SU-DHL-6 (cell line): Measurements from ENCODE around the gene RUVBL2.

Experiments
- H2AFZ ChIP-seq: fragments of 200-600 bp; sonication (generic); 2 replicates; pipeline ENCODE4 v1.6.1; 2014; ENCODE audit warnings: low read depth, mild to moderate bottlenecking, moderate library complexity, mixed read lengths, antibody characterized with exemption, low read length; ENCODE audit not compliant: severe bottlenecking
- H3F3A ChIP-seq: fragments of 200-600 bp; shearing (Covaris generic); 2 replicates; pipeline ENCODE4 v1.6.0; 2016; ENCODE audit warnings: antibody characterized with exemption, mild to moderate bottlenecking; ENCODE audit not compliant: insufficient read depth
- H3K27ac ChIP-seq: fragments of 200-600 bp; sonication (generic); 2 replicates; pipeline ENCODE4 v1.5.1; 2016; ENCODE audit warnings: low read depth, mild to moderate bottlenecking, low read length, moderate library complexity, mixed read lengths
- H3K27me3 ChIP-seq: fragments of 200-600 bp; sonication (generic), shearing (Covaris generic); 2 replicates; pipeline ENCODE4 v1.6.0; 2014; ENCODE audit warnings: mild to moderate bottlenecking, low read length
- H3K36me3 ChIP-seq: fragments of 200-600 bp; sonication (generic); 2 replicates; pipeline ENCODE4 v1.6.1; 2014; ENCODE audit warnings: mild to moderate bottlenecking, low read length, mixed read lengths
- H3K4me2 ChIP-seq: fragments of 300-600, 200-600 bp; shearing (Covaris generic), sonication (generic); 2 replicates; pipeline ENCODE4 v1.6.0; 2014; ENCODE audit warnings: low read length, low read depth, mild to moderate bottlenecking; ENCODE audit not compliant: poor library complexity, severe bottlenecking
- H3K4me3 ChIP-seq: fragments of 200-600 bp; sonication (generic); 2 replicates; pipeline ENCODE4 v1.5.1; 2014; ENCODE audit warnings: antibody characterized with exemption, low read length, mild to moderate bottlenecking, mixed read lengths; ENCODE audit not compliant: insufficient read depth, poor library complexity, severe bottlenecking
- H3K79me2 ChIP-seq: fragments of 200-600 bp; sonication (generic); 2 replicates; pipeline ENCODE4 v1.6.1; 2014; ENCODE audit warnings: mild to moderate bottlenecking, low read length, moderate library complexity; ENCODE audit not compliant: insufficient read depth
- H3K9ac ChIP-seq: fragments of 200-600 bp; sonication (generic); 2 replicates; pipeline ENCODE4 v1.7.0; 2014; ENCODE audit warnings: mild to moderate bottlenecking, low read length
- H3K9me2 ChIP-seq: fragments of 200-600 bp; sonication (generic); replicated peaks from 2 replicates; pipeline ENCODE4 v1.6.1; 2014; ENCODE audit warnings: low read length; ENCODE audit not compliant: insufficient read depth
- H3K9me3 ChIP-seq: fragments of 200-600 bp; sonication (generic); 2 replicates; pipeline ENCODE4 v1.6.1; 2014; ENCODE audit warnings: low read length, mixed read lengths; ENCODE audit not compliant: insufficient read depth
- H4K20me1 ChIP-seq: fragments of 200-600 bp; sonication (generic); 2 replicates; pipeline ENCODE4 v1.6.1; 2014; ENCODE audit warnings: low read depth, mild to moderate bottlenecking, antibody characterized with exemption, low read length, moderate library complexity, mixed read lengths
- EZH2phosphoT487 ChIP-seq: fragments of 200-600 bp; sonication (generic), shearing (Covaris generic); conservative IDR thresholded peaks from 2 replicates; pipeline ENCODE4 v1.6.1; 2018; ENCODE audit warnings: mild to moderate bottlenecking, antibody characterized with exemption, low read length, moderate library complexity, mixed read lengths
- TF ChIP-seq, protein P1 (sequence below): fragments of 200-600 bp; sonication (generic); IDR thresholded peaks from one replicate; pipeline ENCODE4 v1.5.1; 2017; ENCODE audit warnings: antibody characterized with exemption, mild to moderate bottlenecking, low read length, moderate library complexity; ENCODE audit not compliant: insufficient read depth, poor library complexity, severe bottlenecking

RUVBL2 gene

DNA sequence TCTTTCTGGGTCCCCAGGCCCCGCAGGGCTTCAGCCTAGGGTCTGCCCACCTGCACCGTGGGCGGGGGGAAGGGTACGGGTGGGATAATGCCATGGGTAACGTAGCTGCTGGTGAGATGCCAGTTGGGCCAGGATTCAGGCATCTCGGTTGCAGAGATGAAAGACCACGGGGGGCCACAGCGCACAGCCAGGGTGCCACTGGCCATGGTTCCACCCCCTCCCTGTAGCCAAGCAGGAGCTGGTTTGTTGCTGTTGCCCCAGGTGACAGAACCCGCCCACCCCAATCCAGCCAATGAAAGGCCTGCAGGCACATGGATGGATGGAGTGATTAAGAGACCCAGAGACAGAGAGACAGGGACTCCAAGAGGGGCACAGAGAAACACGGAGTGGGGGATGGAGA, 64.9 kb downstream of the RUVBL2 start:
- no peak overlapping the region for H2AFZ ChIP-seq
- H3K79me2 ChIP-seq: no peaks in the 10 kb centered on the region
- no peak overlapping the region for H3K9ac ChIP-seq
- no peak overlapping the region for H3K27ac ChIP-seq
- H3K4me3 ChIP-seq: no peak overlapping the region
- H3K9me3 ChIP-seq: no peaks in the 10 kb centered on the region
- H3K36me3 ChIP-seq: no peaks in the 10 kb centered on the region
- H3K27me3 ChIP-seq: no peaks in the 10 kb centered on the region
- no peaks in the 10 kb centered on the region for H3K9me2 ChIP-seq
- TF ChIP-seq EZH2phosphoT487: no peak
- TF ChIP-seq, protein P1, sequence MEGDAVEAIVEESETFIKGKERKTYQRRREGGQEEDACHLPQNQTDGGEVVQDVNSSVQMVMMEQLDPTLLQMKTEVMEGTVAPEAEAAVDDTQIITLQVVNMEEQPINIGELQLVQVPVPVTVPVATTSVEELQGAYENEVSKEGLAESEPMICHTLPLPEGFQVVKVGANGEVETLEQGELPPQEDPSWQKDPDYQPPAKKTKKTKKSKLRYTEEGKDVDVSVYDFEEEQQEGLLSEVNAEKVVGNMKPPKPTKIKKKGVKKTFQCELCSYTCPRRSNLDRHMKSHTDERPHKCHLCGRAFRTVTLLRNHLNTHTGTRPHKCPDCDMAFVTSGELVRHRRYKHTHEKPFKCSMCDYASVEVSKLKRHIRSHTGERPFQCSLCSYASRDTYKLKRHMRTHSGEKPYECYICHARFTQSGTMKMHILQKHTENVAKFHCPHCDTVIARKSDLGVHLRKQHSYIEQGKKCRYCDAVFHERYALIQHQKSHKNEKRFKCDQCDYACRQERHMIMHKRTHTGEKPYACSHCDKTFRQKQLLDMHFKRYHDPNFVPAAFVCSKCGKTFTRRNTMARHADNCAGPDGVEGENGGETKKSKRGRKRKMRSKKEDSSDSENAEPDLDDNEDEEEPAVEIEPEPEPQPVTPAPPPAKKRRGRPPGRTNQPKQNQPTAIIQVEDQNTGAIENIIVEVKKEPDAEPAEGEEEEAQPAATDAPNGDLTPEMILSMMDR: no peak
- no peak overlapping the region for H3K4me2 ChIP-seq
- H3F3A ChIP-seq: no peaks in the 10 kb centered on the region
- H4K20me1 ChIP-seq: no peaks in the 10 kb centered on the region

DNA sequence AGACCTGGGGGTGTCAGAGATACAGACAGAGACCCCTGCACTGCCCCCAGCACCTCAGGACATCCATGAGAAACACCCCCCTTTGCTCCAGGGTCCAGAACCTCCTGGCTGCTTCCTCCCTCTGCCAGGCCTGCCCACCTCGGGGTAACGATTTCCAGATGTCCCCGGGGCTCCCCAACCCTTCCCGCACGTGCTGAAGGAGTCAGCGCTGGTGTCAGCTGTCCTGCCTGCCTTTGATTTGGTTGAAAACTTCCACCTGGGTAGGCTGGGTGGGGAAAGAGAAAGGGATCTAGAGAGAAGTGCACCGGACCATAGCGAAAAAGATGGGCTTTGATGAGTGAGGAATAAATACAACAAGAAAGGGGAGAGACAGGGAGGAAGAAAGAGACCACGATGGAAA, 65.4 kb downstream of the RUVBL2 start:
- no peak overlapping the region for H3K27ac ChIP-seq
- no peaks in the 10 kb centered on the region for H3K9me2 ChIP-seq
- H3K9me3 ChIP-seq: no peaks in the 10 kb centered on the region
- H3K79me2 ChIP-seq: no peaks in the 10 kb centered on the region
- H3K4me3 ChIP-seq: no peak overlapping the region
- no peak for TF ChIP-seq EZH2phosphoT487
- TF ChIP-seq, protein P1: no peak
- H3K9ac ChIP-seq: no peak overlapping the region
- no peak overlapping the region for H3K4me2 ChIP-seq
- no peak overlapping the region for H2AFZ ChIP-seq
- no peaks in the 10 kb centered on the region for H3K27me3 ChIP-seq
- no peaks in the 10 kb centered on the region for H4K20me1 ChIP-seq
- no peaks in the 10 kb centered on the region for H3K36me3 ChIP-seq
- no peaks in the 10 kb centered on the region for H3F3A ChIP-seq

DNA sequence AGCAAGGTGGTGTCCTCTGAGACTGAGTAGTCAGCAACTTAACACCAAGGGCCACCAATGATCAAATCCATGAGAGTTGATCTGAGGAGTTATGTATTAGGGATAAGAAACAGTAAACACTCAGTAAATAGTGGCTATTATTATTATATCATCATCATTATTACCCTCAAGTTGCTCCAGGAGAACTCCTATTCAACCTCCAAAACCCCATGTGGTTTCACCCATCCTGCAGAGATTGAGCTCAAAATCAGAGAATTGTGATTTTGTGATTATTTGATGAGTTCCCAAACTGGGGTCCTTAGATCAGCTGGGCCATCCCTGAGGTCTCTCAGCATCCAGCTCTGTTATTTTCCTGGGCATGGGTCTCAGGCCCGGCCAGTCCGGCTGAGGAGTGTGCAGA, 67.3 kb downstream of the RUVBL2 start:
- Histone ChIP-seq H3K36me3 (no peaks in the 10 kb centered on the region), H3K9me2 (no peaks in the 10 kb centered on the region), H3K4me2 (no peak overlapping the region), H2AFZ (no peak overlapping the region), H3K9ac (no peak overlapping the region), H3F3A (no peaks in the 10 kb centered on the region), H3K79me2 (no peaks in the 10 kb centered on the region), H4K20me1 (no peaks in the 10 kb centered on the region), H3K4me3 (no peak overlapping the region), H3K27ac (no peak overlapping the region), H3K9me3 (no peaks in the 10 kb centered on the region), H3K27me3 (no peaks in the 10 kb centered on the region)
- TF ChIP-seq EZH2phosphoT487: no peak
- TF ChIP-seq, protein P1: no peak

DNA sequence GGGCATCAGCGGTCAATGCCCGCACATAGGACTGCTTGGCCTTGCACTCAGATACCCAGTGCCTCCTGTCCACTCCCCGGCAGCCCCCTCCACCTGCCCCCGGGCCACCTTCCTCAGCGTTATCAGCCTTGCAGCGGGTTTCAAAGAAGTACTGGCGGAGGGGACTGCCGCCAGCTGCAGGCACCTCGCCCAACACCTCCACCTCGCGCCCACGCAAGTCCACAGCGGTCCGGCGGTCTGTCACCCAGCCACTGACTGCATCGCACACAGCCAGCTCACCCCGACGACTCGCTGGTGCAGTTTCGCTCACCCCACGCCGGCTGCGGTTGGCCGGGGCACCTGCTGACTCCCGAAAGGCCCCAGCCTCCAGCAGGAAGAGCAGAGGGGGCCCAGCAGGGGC, 67.8 kb downstream of the RUVBL2 start:
- Histone ChIP-seq H3K27me3 (no peaks in the 10 kb centered on the region), H3K79me2 (no peaks in the 10 kb centered on the region), H3K4me3 (no peak overlapping the region), H3F3A (no peaks in the 10 kb centered on the region), H3K9me2 (no peaks in the 10 kb centered on the region), H3K36me3 (no peaks in the 10 kb centered on the region), H2AFZ (no peak overlapping the region), H3K27ac (no peak overlapping the region), H3K9me3 (no peaks in the 10 kb centered on the region), H4K20me1 (no peaks in the 10 kb centered on the region), H3K4me2 (no peak overlapping the region), H3K9ac (no peak overlapping the region)
- TF ChIP-seq EZH2phosphoT487: no peak
- TF ChIP-seq, protein P1: no peak
